ENCODE results near the gene CBX5. TPM values are rescaled to one million over a fixed set of nuclear protein-coding genes. Genes with fewer than 3 reads are reported as not detected.

CBX5 gene
- total and polyA plus RNA-seq, 9 of the 15 experiments (the other 6 are each of a cell fraction or from before 2014, with no cell fraction given): 32.6 to 102 (median 59.2) TPM

GRCh38 chr12:54304187-54304810 is 24.4 kb upstream of the CBX5 start (continued):
- TF ChIP-seq MITF (IDR thresholded peaks at IDR 0.05): peak; percentile 82; the same call in 1 of the 2 replicates
- TF ChIP-seq ZFX (CRISPR knock-in tag; IDR thresholded peaks at IDR 0.05): no peak
- TF ChIP-seq MTA2 (IDR thresholded peaks at IDR 0.05; ENCODE audit: low read depth): peak; percentile 95
- TF ChIP-seq ZNF655 (CRISPR knock-in tag; IDR thresholded peaks at IDR 0.05): no peak
- TF ChIP-seq CBFA2T2 (conservative IDR thresholded peaks at IDR 0.05): peak; percentile 99
- TF ChIP-seq TFE3 (CRISPR knock-in tag; IDR thresholded peaks at IDR 0.05): no peak
- peak; percentile 99 for TF ChIP-seq TCF3 (CRISPR knock-in tag; IDR thresholded peaks at IDR 0.05)
- TF ChIP-seq MAZ (CRISPR knock-in tag; conservative IDR thresholded peaks at IDR 0.05 in 1 of 2, IDR thresholded peaks at IDR 0.05 in 1 of 2): peak; percentile 99 to 100
- no peak for TF ChIP-seq ZNF280A (IDR thresholded peaks at IDR 0.05; ENCODE audit: low read depth, partially characterized antibody)
- no peak for TF ChIP-seq NELFE (IDR thresholded peaks at IDR 0.05; ENCODE audit: insufficient read depth, insufficient read length)
- TF ChIP-seq CREB3 (tag; conservative IDR thresholded peaks at IDR 0.05; ENCODE audit: low read depth): peak; percentile 70; the same call in 1 of the 2 replicates
- TF ChIP-seq SMARCC2 (IDR thresholded peaks at IDR 0.05; ENCODE audit: low read depth): peak; percentile 93
- TF ChIP-seq MEF2D (tag; conservative IDR thresholded peaks at IDR 0.05; ENCODE audit: low read depth): peak; percentile 75
- TF ChIP-seq IRF9 (tag; IDR thresholded peaks at IDR 0.05): peak; percentile 91
- no peak for TF ChIP-seq ZNF124 (CRISPR knock-in tag; IDR thresholded peaks at IDR 0.05)
- no peak for TF ChIP-seq ZNF512 (tag; IDR thresholded peaks at IDR 0.05)
- TF ChIP-seq ZFP30 (CRISPR knock-in tag; IDR thresholded peaks at IDR 0.05; ENCODE audit: borderline replicate concordance): no peak
- TF ChIP-seq ZNF75A (CRISPR knock-in tag; IDR thresholded peaks at IDR 0.05): no peak
